ENCODE results near the gene SMIM31.

SMIM31 gene

DNA sequence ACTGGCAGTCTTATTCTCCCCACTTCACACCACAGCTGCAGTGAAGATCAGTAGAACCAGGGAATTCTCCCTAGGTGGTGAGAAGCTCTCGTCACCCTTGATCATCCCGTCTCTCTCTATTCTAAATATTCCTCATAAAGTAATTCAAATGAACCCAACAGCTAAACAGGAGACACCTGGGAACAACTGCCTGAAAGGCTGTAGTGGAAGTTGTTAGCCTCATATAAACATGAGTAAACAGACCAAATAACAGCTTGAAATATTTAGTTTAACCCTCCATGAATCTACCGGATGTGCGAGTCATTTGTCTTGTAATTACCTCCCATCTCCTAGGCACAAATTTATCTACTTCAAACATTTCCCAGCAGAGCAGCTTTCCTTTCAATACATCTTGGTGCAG lies 92.6 kb downstream of the SMIM31 start:
- Histone ChIP-seq H3K36me3 (ENCODE audit: insufficient read depth, low read depth, low read length) (no peaks in the 10 kb centered on the region), H3K9ac (ENCODE audit: low read depth, low read length) (no peak overlapping the region), H3K9me3 (ENCODE audit: insufficient read depth, low read depth, low read length) (no peaks in the 10 kb centered on the region), H3K27me3 (ENCODE audit: insufficient read depth, low read length) (no peaks in the 10 kb centered on the region), H3K4me3 (ENCODE audit: low read length) (no peak overlapping the region), H3K27ac (ENCODE audit: low read length) (no peak overlapping the region), H3K4me1 (ENCODE audit: insufficient read depth, low read length) (peaks cover 10% of the 10 kb centered on the region; the same call in 1 of the 2 replicates)

DNA sequence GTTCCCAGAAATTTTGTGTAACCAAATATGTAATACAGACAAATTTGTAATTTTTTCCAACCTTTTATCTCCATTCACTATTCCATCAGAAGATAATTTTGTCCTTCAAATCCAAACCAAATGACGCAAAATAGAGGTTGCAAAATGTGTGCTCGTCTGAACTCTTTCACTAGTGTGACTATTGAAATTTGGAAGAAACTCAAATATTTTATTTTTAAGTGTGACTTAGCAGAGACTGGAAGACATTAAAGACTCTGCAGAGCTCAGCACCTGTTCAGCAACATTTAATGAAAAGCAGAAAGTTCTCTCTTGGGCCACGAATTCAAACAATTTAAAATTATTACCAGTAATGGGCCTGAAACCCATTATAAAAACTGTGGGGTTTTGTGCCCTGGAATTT lies 93.1 kb downstream of the SMIM31 start:
- Histone ChIP-seq H3K4me3 (ENCODE audit: low read length) (no peak overlapping the region), H3K4me1 (ENCODE audit: insufficient read depth, low read length) (peaks cover 10% of the 10 kb centered on the region; the same call in 1 of the 2 replicates), H3K27me3 (ENCODE audit: insufficient read depth, low read length) (no peaks in the 10 kb centered on the region), H3K9me3 (ENCODE audit: insufficient read depth, low read depth, low read length) (no peaks in the 10 kb centered on the region), H3K9ac (ENCODE audit: low read depth, low read length) (no peak overlapping the region), H3K36me3 (ENCODE audit: insufficient read depth, low read depth, low read length) (no peaks in the 10 kb centered on the region), H3K27ac (ENCODE audit: low read length) (no peak overlapping the region)

GRCh38 chr4:164847967-164848649 lies 94.2 kb downstream of the SMIM31 start:
- no peaks in the 10 kb centered on the region for H3K9me3 ChIP-seq (ENCODE audit: insufficient read depth, low read depth, low read length)
- no peaks in the 10 kb centered on the region for H3K27me3 ChIP-seq (ENCODE audit: insufficient read depth, low read length)
- no peaks in the 10 kb centered on the region for H3K36me3 ChIP-seq (ENCODE audit: insufficient read depth, low read depth, low read length)
- H3K4me1 ChIP-seq (ENCODE audit: insufficient read depth, low read length), result peaks cover 10% of the 10 kb centered on the region; the same call in 1 of the 2 replicates
- no peak overlapping the region for H3K27ac ChIP-seq (ENCODE audit: low read length)
- H3K9ac ChIP-seq (ENCODE audit: low read depth, low read length), result no peak overlapping the region
- H3K4me3 ChIP-seq (ENCODE audit: low read length), result no peak overlapping the region

Data from iPS-20b (cell line).